Nephron (organoid): Measurements from ENCODE around the gene EIF2AK3.

Source experiments
- H3K27ac Mint-ChIP-seq, 3 experiments: 2 replicates each; pipeline ENCODE4 v1.8.0; 2020; ENCODE audit warnings: mixed read lengths in 3 of 3, mild to moderate bottlenecking in 2 of 3, moderate library complexity in 1 of 3
- H3K27me3 Mint-ChIP-seq: 2 replicates; pipeline ENCODE4 v1.8.0; 2021; ENCODE audit warnings: low read depth, mild to moderate bottlenecking, moderate library complexity, mixed read lengths
- H3K36me3 Mint-ChIP-seq: 2 replicates; pipeline ENCODE4 v1.8.0; 2020; ENCODE audit warnings: low read depth, mixed read lengths
- H3K4me1 Mint-ChIP-seq: 2 replicates; pipeline ENCODE4 v1.8.0; 2020; ENCODE audit warnings: mixed read lengths
- H3K4me3 Mint-ChIP-seq, 3 experiments: 2 replicates each; pipeline ENCODE4 v1.8.0; 2020; ENCODE audit warnings: mild to moderate bottlenecking in 3 of 3, mixed read lengths in 3 of 3, moderate library complexity in 2 of 3
- H3K9me3 Mint-ChIP-seq: 2 replicates; pipeline ENCODE4 v1.8.0; 2020; ENCODE audit warnings: mixed read lengths
- TF ChIP-seq, protein P1 (sequence below), 3 experiments: fragments of 200-600 bp; sonication (generic); IDR thresholded peaks; one replicate each; pipeline ENCODE4 v1.5.0; 2021; ENCODE audit warnings: antibody characterized with exemption in 3 of 3; ENCODE audit not compliant: unreplicated experiment in 3 of 3

The EIF2AK3 gene

DNA sequence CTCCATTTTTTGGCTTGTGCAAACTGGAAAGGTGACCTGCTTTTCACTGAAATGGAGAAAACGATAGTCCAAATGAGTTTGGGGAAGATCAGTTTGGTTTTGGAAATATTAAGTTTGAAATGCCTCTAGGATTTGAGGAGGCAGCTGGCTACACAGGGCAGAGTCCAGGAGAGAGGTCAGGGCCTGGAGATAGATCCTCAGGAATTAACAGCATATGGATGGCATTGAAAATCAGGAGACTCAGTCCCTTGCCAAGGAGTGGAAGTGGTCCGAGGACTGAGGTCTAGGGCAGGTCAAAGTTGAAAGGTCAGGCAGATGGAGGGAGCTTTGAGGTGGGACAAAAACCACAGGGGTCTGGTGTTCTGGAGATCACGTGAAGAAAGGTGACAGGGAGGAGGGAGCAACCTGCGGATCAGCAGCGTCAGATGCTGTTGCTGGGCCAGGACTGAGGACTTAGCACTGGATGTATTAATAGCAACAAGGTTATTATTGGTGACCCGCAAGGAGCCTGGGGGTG, 83.7 kb downstream of the EIF2AK3 start:
- H3K27ac Mint-ChIP-seq, result no peak overlapping the region
- H3K36me3 Mint-ChIP-seq, result no peaks in the 10 kb centered on the region
- peaks cover 13% of the 10 kb centered on the region for H3K27me3 Mint-ChIP-seq
- no peaks in the 10 kb centered on the region for H3K9me3 Mint-ChIP-seq
- no peaks in the 10 kb centered on the region for H3K4me1 Mint-ChIP-seq
- H3K4me3 Mint-ChIP-seq, result no peak overlapping the region
- TF ChIP-seq, protein P1, sequence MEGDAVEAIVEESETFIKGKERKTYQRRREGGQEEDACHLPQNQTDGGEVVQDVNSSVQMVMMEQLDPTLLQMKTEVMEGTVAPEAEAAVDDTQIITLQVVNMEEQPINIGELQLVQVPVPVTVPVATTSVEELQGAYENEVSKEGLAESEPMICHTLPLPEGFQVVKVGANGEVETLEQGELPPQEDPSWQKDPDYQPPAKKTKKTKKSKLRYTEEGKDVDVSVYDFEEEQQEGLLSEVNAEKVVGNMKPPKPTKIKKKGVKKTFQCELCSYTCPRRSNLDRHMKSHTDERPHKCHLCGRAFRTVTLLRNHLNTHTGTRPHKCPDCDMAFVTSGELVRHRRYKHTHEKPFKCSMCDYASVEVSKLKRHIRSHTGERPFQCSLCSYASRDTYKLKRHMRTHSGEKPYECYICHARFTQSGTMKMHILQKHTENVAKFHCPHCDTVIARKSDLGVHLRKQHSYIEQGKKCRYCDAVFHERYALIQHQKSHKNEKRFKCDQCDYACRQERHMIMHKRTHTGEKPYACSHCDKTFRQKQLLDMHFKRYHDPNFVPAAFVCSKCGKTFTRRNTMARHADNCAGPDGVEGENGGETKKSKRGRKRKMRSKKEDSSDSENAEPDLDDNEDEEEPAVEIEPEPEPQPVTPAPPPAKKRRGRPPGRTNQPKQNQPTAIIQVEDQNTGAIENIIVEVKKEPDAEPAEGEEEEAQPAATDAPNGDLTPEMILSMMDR (IDR thresholded peaks at IDR 0.05; ENCODE audit: unreplicated experiment in 3 of 3), result no peak

DNA sequence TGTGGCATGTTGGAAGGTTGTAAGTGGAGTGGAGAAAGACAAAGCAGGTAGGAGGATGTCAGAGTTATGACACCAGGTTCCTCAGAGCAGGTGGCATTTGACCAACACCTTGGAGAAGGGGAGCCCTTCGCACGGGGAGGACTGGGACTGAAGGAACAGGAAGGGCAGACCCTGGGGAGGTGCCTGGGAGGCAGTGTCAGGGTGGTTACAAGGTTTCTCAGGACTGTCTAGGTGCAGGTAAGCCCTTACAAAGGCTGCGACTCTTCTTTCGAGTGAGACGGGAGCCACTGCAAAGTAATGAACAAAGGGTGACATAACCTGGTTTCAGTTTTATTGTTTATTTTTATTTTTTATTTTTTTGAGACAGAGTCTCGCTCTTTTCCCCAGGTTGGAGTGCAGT, 84.6 kb downstream of the EIF2AK3 start:
- Mint-ChIP-seq H3K27me3 (peaks cover 9% of the 10 kb centered on the region), H3K27ac (no peak overlapping the region), H3K9me3 (no peaks in the 10 kb centered on the region), H3K4me3 (no peak overlapping the region), H3K36me3 (no peaks in the 10 kb centered on the region), H3K4me1 (no peaks in the 10 kb centered on the region)
- TF ChIP-seq, protein P1 (IDR thresholded peaks at IDR 0.05; ENCODE audit: unreplicated experiment in 3 of 3), result no peak

DNA sequence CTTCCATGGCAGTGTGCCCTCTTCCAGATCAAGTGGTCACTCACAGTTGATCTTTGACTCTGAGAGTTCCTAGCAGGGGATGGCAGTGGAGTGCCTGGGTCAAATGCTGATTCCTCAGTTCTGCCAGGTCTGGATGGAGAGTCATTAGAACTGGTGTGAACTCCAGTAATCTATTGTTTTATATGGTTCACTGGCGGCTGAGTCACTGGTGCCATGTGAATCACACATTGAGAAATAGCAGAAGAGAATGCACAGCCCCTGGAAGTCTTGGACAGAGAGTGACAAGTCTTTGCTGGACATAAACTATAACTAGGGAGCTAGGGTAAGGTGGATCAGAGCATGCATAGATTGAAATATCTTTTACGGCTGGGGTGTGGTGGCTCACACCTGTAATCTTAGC, 86.9 kb downstream of the EIF2AK3 start:
- no peak overlapping the region for H3K4me3 Mint-ChIP-seq
- H3K9me3 Mint-ChIP-seq, result no peaks in the 10 kb centered on the region
- no peaks in the 10 kb centered on the region for H3K36me3 Mint-ChIP-seq
- H3K27me3 Mint-ChIP-seq, result peaks cover 3% of the 10 kb centered on the region
- no peaks in the 10 kb centered on the region for H3K4me1 Mint-ChIP-seq
- TF ChIP-seq, protein P1 (IDR thresholded peaks at IDR 0.05; ENCODE audit: unreplicated experiment in 3 of 3), result no peak
- no peak overlapping the region for H3K27ac Mint-ChIP-seq

DNA sequence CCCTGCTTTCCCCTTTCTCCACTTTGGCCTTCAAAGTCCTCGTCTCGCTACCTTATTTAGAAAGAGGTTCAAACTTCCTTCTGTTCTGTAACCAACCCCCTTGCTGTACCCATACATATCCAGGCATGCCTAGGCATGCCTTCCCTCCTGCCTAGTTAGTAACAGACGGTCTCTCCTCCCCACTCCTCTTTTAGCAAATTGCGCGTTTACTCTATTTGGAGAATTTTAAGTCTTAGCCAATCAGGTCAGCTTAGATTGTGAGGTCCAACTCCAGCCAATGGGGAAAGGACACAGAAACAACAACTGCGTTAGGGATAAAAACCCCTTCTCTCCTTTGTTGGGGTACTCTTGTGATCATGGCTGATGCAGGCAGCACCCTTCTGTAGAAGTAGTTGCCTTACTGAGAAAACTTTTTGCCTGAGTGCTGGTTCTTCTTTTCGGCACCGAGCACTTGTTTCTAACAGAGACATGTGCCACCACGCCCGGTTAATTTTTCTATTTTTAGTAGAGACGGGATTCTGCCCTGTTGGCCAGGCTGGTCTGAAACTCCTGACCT, 88.8 kb downstream of the EIF2AK3 start:
- Mint-ChIP-seq H3K27me3 (peaks cover 3% of the 10 kb centered on the region), H3K9me3 (no peaks in the 10 kb centered on the region), H3K27ac (no peak overlapping the region), H3K36me3 (no peaks in the 10 kb centered on the region), H3K4me3 (no peak overlapping the region), H3K4me1 (no peaks in the 10 kb centered on the region)
- TF ChIP-seq, protein P1 (IDR thresholded peaks at IDR 0.05; ENCODE audit: unreplicated experiment in 3 of 3), result no peak

DNA sequence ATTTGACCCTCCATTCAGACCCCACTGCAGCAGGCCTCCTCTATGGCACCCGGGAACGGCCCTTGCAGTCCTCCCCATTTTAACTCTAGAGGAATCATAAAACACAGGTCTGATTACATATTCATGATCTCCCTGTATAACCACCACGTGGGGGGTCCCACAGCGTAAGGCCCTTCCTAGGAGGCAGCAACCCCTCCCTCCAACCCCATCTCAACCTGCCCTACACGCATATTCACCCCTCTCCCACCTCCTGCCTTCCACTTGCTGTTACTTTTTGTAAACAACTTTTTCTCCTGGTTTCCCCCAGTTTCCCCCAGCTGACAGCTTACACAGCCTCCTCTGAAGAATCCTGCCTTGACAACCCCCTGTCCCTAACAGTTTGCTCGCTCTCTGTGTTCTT, 89.6 kb downstream of the EIF2AK3 start:
- no peaks in the 10 kb centered on the region for H3K4me1 Mint-ChIP-seq
- H3K27me3 Mint-ChIP-seq, result peaks cover 3% of the 10 kb centered on the region
- no peak overlapping the region for H3K27ac Mint-ChIP-seq
- no peak overlapping the region for H3K4me3 Mint-ChIP-seq
- H3K36me3 Mint-ChIP-seq, result no peaks in the 10 kb centered on the region
- TF ChIP-seq, protein P1 (IDR thresholded peaks at IDR 0.05; ENCODE audit: unreplicated experiment in 3 of 3), result no peak
- no peaks in the 10 kb centered on the region for H3K9me3 Mint-ChIP-seq

DNA sequence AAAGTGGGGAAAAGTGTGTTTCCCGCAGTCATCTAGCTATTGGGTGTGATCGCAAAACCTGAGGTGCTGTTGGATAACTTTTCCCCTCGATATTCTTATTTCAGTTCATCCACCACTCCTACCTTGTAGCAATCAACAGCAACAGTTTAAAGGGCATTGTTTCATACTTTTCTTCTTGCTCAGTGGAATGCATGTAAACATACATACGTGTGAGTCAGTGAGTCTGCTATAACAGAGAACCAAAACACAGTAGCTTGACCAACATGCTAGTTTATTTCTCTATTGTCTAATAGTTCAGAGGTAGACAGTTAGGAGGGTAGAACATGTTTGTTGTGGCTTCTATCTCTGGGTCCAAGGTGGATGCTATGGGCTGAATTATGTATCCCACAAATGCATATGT, 97.2 kb downstream of the EIF2AK3 start:
- Mint-ChIP-seq H3K27ac (no peak overlapping the region), H3K27me3 (peaks cover 10% of the 10 kb centered on the region), H3K9me3 (no peaks in the 10 kb centered on the region), H3K36me3 (no peaks in the 10 kb centered on the region), H3K4me3 (no peak overlapping the region), H3K4me1 (no peaks in the 10 kb centered on the region)
- TF ChIP-seq, protein P1 (IDR thresholded peaks at IDR 0.05; ENCODE audit: unreplicated experiment in 3 of 3), result no peak
